AG09319 (cell line): ENCODE results near the gene CTNND2.

Experiments
- DNase-seq: peaks from one replicate; pipeline ENCODE4 v3.0.0-alpha.2; 2010; ENCODE audit warnings: low read depth; ENCODE audit errors: extremely low read depth
- TF ChIP-seq, protein P1 (sequence below): IDR thresholded peaks from 2 replicates; pipeline ENCODE4 v1.5.1; 2011; ENCODE audit warnings: low read depth, mild to moderate bottlenecking, inconsistent platforms, low read length, moderate library complexity

Gene CTNND2

DNA sequence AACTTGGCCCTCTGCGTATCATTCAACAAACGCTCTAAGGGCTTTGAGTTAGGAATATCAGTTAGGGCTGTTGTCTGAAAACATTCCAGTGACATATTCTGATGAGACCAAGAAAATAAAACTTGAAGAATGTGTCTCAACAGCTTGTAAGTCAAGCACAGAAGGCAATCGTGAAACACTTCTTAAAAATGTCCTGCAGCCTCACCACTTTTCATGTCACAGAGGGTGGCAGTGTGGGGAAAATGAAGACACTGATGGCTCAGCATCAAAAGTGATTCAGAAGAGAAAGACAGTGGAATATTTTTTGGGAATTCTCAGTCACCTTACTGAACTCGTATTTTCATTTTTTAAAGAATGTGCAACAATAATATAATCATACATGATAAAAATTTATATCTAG, 247.3 kb downstream of the CTNND2 start:
- DNase-seq = no peak
- TF ChIP-seq, protein P1, sequence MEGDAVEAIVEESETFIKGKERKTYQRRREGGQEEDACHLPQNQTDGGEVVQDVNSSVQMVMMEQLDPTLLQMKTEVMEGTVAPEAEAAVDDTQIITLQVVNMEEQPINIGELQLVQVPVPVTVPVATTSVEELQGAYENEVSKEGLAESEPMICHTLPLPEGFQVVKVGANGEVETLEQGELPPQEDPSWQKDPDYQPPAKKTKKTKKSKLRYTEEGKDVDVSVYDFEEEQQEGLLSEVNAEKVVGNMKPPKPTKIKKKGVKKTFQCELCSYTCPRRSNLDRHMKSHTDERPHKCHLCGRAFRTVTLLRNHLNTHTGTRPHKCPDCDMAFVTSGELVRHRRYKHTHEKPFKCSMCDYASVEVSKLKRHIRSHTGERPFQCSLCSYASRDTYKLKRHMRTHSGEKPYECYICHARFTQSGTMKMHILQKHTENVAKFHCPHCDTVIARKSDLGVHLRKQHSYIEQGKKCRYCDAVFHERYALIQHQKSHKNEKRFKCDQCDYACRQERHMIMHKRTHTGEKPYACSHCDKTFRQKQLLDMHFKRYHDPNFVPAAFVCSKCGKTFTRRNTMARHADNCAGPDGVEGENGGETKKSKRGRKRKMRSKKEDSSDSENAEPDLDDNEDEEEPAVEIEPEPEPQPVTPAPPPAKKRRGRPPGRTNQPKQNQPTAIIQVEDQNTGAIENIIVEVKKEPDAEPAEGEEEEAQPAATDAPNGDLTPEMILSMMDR = no peak

DNA sequence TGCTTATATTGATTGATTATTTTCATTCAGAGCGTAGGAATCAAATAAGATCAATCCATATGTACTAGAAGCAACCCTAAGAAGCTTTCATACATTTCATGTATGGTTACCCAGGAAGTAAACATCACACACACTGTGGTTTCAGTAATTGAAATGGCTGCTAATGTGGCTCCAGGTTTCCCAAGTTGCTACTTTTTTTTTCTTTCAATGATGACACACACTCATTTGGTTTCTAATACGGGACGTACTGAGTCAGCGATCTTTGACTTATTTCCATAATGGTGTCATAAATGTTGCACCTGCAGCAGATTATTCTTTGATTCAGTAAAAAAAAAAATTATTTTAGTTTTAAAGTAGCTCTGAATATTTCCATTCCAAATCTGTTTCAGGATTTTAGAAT, 248.6 kb downstream of the CTNND2 start:
- no peak for DNase-seq
- TF ChIP-seq, protein P1 = no peak

DNA sequence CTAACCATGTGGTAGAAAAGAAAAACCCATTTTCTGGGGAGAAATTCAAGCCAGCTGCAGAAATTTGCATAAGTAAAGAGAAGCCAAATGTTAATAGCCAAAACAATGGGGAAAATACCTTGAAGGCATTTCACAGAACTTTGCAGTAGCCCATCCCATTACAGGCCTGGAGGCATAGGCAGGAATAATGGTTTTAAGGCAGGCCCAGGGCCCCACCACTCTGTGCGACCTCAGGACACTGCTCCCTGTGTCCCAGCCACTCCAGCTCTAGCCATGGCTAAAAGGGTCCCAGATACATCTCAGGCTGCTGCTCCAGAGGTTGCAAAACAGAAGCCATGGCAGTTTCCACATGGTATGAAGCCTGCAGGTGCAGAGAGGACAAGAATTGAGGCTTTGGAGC, 253.3 kb downstream of the CTNND2 start:
- TF ChIP-seq, protein P1 = no peak
- no peak for DNase-seq

DNA sequence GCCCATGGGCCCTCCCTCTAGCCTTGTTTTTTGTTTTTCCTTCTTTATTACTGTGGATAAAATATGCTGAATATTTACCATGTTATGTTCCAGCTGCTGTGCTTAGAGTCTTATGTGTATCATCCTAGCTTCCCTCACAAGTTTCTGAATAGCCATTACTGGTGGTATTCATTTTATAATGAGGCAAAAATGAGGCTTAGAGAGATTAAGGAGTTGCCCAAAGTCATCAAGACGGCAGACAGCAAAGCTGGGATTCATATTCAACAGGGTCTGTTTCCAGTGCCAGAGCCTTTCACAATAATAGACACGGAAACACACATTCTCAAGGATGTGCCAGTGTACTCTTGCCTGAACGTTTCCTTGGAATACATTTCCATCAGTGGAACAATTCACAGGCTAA, 258.1 kb downstream of the CTNND2 start:
- no peak for DNase-seq
- TF ChIP-seq, protein P1 = no peak

DNA sequence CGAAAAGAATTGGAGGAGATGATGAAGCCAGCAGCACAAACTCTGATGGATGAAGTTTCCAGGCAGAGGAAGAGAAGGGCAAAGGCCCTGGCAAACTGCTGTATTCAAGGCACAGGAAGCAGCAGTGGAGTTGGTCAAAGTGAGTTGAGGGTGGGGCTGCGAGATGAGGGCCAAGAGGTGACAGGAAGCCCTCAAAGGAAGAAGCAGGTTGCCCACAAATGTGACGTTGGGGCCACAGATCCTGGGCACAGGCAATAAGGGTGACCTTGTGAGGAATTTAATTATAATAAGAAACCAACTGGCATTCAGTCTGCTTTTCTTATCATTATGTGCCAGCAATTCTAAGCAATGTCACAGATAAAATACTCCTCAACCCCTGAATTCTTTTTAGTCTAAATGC, 261.8 kb downstream of the CTNND2 start:
- TF ChIP-seq, protein P1 = no peak
- no peak for DNase-seq

DNA sequence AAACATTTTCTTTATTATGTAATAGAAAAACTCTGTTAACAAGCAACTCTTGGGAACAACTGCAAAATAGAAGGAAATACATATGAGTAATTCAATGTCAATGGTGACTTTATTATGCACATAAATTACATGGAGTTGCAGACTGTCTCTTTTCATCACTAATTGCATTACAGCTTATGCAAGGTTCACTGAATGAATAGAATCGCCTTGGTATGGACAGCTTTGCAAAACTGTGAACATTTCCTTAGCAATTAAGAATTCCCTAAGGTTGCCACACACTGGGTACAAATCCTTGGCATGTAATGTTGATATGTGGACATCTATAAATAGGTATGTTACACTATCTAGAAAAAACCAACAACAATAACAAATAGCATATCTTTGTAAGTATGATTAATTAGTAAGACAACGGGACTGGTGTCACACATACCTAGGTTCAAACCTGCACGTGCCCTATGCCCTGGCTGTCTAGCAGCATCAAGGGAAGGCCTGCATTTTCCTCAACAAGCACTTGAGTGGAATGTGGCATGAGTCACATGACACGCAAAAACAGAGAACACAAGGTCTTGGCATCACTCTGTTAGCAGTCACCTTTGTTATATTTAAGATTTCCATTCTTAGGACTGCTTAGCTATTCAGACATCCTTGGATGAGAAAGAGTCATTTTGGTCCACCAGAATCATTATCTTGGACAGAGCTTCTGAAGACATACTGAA, 263.9 kb downstream of the CTNND2 start:
- DNase-seq = no peak

DNA sequence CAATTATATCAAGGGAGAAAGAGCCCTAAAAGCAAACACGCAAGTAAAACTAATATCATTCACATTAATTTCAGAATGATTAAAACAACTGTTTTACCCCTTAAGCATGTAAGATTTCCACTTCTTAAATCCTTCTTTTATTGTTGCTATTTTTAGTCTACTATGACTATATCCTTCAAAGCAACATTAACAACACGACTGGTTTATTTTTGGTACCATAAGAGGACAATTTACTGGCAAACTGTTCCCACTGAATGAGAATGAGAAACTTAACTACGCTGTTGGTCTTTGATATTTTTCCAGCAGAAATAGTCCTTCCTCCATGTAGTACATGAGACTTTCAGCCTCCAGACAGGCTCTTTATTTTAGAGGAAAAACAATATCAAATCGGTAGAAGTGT, 281.5 kb downstream of the CTNND2 start:
- DNase-seq = no peak
- TF ChIP-seq, protein P1 = no peak

More for the DNA sequence above, 263.9 kb downstream of the CTNND2 start:
- TF ChIP-seq, protein P1 = no peak
